Activated CD4-positive, alpha-beta memory T cell treated with anti-CD3 and anti-CD28 coated beads, Interleukin-2, amount 10 ng/mL, durations not matched to agents 7 days and 5 days (primary cell): ENCODE measurements around the gene TNFRSF6B. TPM values are rescaled to one million over a fixed set of nuclear protein-coding genes. Genes with fewer than 3 reads are reported as not detected.
"Not testable (repeated sequence)": the region's sequence is repeated elsewhere in the genome, so short reads cannot be mapped to it uniquely, and the experiment has no call there.

Source experiments
- CTCF ChIA-PET: fragments of 350-600 bp; sonication (Branson Sonifier 250); formaldehyde crosslinking; loops from one replicate; lab custom pipeline; 2021; ENCODE audit warnings: antibody characterized with exemption, inconsistent platforms; lab: Charles Lee
- POLR2A ChIA-PET: fragments of 350-600 bp; sonication (Branson Sonifier 250); formaldehyde crosslinking; loops from one replicate; lab custom pipeline; 2021; ENCODE audit warnings: antibody characterized with exemption; lab: Charles Lee
- DNase-seq: peaks from one replicate; pipeline ENCODE4 v3.0.0-alpha.2; 2020
- H3K27ac Mint-ChIP-seq: one replicate; pipeline ENCODE4 v1.8.0; 2021; ENCODE audit warnings: mild to moderate bottlenecking, mixed read lengths
- H3K27me3 Mint-ChIP-seq: one replicate; pipeline ENCODE4 v1.8.0; 2021; ENCODE audit warnings: mixed read lengths
- H3K36me3 Mint-ChIP-seq: one replicate; pipeline ENCODE4 v1.8.0; 2021; ENCODE audit warnings: low read depth, mixed read lengths
- H3K4me1 Mint-ChIP-seq: one replicate; pipeline ENCODE4 v1.8.0; 2021; ENCODE audit warnings: mixed read lengths
- H3K4me3 Mint-ChIP-seq: one replicate; pipeline ENCODE4 v1.8.0; 2021; ENCODE audit warnings: mild to moderate bottlenecking, mixed read lengths
- H3K9me3 Mint-ChIP-seq: one replicate; pipeline ENCODE4 v1.8.0; 2021; ENCODE audit warnings: mixed read lengths
- total RNA-seq, 2 experiments: library from RNA; stranded (reverse); gene quantifications; one replicate each; pipeline ENCODE4 v1.2.3, GENCODE V29; 2021

The TNFRSF6B gene
- total RNA-seq, 2 experiments from 2014 or later = not detected

- POLR2A ChIA-PET = interaction anchor here (0.6 to 1.6 kb wide), 18 partner anchors 8 to 323 kb away, joined by 3 to 18 read pairs (median 6); partner anchors contain the start of genes ARFRP1, GMEB2, HELZ2 and LIME1
- H3K27ac Mint-ChIP-seq = peak overlapping the region; percentile 85
- peak overlapping the region; percentile 90 for H3K4me3 Mint-ChIP-seq
- H3K36me3 Mint-ChIP-seq = peaks cover 14% of the 10 kb centered on the region
- DNase-seq = no peak
- peaks cover 38% of the 10 kb centered on the region for H3K4me1 Mint-ChIP-seq
- H3K27me3 Mint-ChIP-seq = peaks cover 3% of the 10 kb centered on the region
- CTCF ChIA-PET = interaction anchor here (1.0 to 2.9 kb wide), 5 partner anchors 11 to 120 kb away, joined by 4 to 22 read pairs (median 5); partner anchors contain the start of genes LIME1 and PTK6
- no peaks in the 10 kb centered on the region for H3K9me3 Mint-ChIP-seq
Measured at GRCh38 chr20:63657260-63657936, 39.1 kb upstream of the TNFRSF6B start.

DNA sequence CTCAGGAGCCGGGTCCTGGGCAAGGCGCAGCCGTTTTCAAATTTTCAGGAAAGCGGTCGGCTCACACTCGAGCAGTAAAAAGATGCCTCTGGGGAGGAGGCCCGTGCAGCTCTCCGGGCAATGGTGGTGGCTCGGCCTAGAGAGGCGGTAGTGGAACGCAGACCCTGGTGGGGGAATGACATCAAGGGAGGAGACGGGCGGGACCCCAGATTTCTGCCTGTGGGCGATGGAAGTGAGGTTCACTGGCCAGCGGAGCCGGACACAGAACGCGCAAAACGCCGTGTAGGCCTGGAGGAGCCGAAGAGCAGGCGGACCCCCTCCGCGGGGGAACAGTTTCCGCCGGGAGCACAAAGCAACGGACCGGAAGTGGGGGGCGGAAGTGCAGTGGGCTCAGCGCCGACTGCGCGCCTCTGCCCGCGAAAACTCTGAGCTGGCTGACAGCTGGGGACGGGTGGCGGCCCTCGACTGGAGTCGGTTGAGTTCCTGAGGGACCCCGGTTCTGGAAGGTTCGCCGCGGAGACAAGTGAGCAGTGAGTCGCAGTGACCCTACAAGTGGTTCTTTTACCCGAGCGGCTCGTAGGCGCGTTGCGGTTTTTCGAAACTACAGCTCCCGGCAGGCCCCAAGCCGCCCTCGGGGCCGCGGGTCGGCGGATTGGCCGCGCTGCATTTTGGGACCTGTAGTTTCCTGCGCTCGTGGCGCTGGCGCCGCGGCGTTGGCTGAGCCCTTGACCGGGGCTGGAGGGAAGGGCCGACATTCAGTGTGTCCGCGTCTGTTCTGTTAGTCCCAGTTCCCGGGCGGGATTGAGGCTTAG, 38.3 kb upstream of the TNFRSF6B start, which contains the start of gene RTEL1:
Gene RTEL1 (plus strand): TSS at position 376 of the 812 bp plus-strand sequence. CDS start 1,091 bp downstream, outside the sequence.
- DNase-seq = peak; percentile 88
- peak within 1 kb of the TSS; percentile 85 for H3K27ac Mint-ChIP-seq
- peaks cover 16% of the 10 kb centered on the region for H3K36me3 Mint-ChIP-seq
- CTCF ChIA-PET = interaction anchor here (0.6 to 2.9 kb wide), 8 partner anchors 11 to 121 kb away, joined by 3 to 22 read pairs (median 4); partner anchors contain the start of genes LIME1 and PTK6
- peak within 1 kb of the TSS; percentile 90 for H3K4me3 Mint-ChIP-seq
- H3K9me3 Mint-ChIP-seq = no peaks in the 10 kb centered on the region
- POLR2A ChIA-PET = interaction anchor here (0.6 to 1.6 kb wide), 19 partner anchors 9 to 322 kb away, joined by 3 to 18 read pairs (median 5); partner anchors contain the start of genes ARFRP1, GMEB2, HELZ2 and LIME1
- H3K4me1 Mint-ChIP-seq = peaks cover 38% of the 10 kb centered on the region
- peaks cover 3% of the 10 kb centered on the region for H3K27me3 Mint-ChIP-seq

GRCh38 chr20:63658749-63659187, 37.7 kb upstream of the TNFRSF6B start:
- H3K9me3 Mint-ChIP-seq = no peaks in the 10 kb centered on the region
- H3K27ac Mint-ChIP-seq = peak overlapping the region; percentile 85
- peaks cover 3% of the 10 kb centered on the region for H3K27me3 Mint-ChIP-seq
- ChIA-PET CTCF (interaction anchor here (0.6 to 2.9 kb wide), 6 partner anchors 10 to 121 kb away, joined by 3 to 22 read pairs (median 4); partner anchors contain the start of genes LIME1 and PTK6), POLR2A (interaction anchor here (0.8 to 1.6 kb wide), 16 partner anchors 8 to 322 kb away, joined by 3 to 18 read pairs (median 6); partner anchors contain the start of genes ARFRP1, GMEB2, HELZ2 and LIME1)
- DNase-seq = no peak
- H3K36me3 Mint-ChIP-seq = peaks cover 16% of the 10 kb centered on the region
- peak overlapping the region; percentile 90 for H3K4me3 Mint-ChIP-seq
- peaks cover 37% of the 10 kb centered on the region for H3K4me1 Mint-ChIP-seq

GRCh38 chr20:63659370-63659769, 37.1 kb upstream of the TNFRSF6B start:
- CTCF ChIA-PET = no interaction called here
- peaks cover 31% of the 10 kb centered on the region for H3K4me1 Mint-ChIP-seq
- H3K27me3 Mint-ChIP-seq = no peaks in the 10 kb centered on the region
- no peaks in the 10 kb centered on the region for H3K9me3 Mint-ChIP-seq
- peaks cover 16% of the 10 kb centered on the region for H3K36me3 Mint-ChIP-seq
- no peak for DNase-seq
- H3K4me3 Mint-ChIP-seq = peak overlapping the region; percentile 90
- POLR2A ChIA-PET = no interaction called here
- peak overlapping the region; percentile 85 for H3K27ac Mint-ChIP-seq

GRCh38 chr20:63660174-63660573, 36.3 kb upstream of the TNFRSF6B start:
- POLR2A ChIA-PET, H3K27me3 Mint-ChIP-seq, H3K27ac Mint-ChIP-seq, H3K9me3 Mint-ChIP-seq, CTCF ChIA-PET, DNase-seq: not testable (repeated sequence)
- Mint-ChIP-seq H3K4me3 (peak overlapping the region; percentile 90), H3K36me3 (peaks cover 19% of the 10 kb centered on the region), H3K4me1 (peaks cover 28% of the 10 kb centered on the region)

GRCh38 chr20:63660622-63661021, 35.8 kb upstream of the TNFRSF6B start:
- H3K36me3 Mint-ChIP-seq = peaks cover 19% of the 10 kb centered on the region
- H3K4me1 Mint-ChIP-seq = peaks cover 28% of the 10 kb centered on the region
- no peak overlapping the region for H3K27ac Mint-ChIP-seq
- CTCF ChIA-PET = no interaction called here
- no peak for DNase-seq
- no peak overlapping the region for H3K4me3 Mint-ChIP-seq
- H3K9me3 Mint-ChIP-seq = no peaks in the 10 kb centered on the region
- H3K27me3 Mint-ChIP-seq = no peaks in the 10 kb centered on the region
- POLR2A ChIA-PET = no interaction called here

- ChIA-PET CTCF (no interaction called here), POLR2A (interaction anchor here (1.3 kb wide), 1 partner anchor 26 kb away, joined by 3 read pairs; no protein-coding TSS in a partner anchor)
- Mint-ChIP-seq H3K27me3 (no peaks in the 10 kb centered on the region), H3K36me3 (peaks cover 23% of the 10 kb centered on the region), H3K27ac (no peak overlapping the region), H3K4me3 (no peak overlapping the region), H3K4me1 (peaks cover 28% of the 10 kb centered on the region), H3K9me3 (no peaks in the 10 kb centered on the region)
- DNase-seq = no peak
Measured at GRCh38 chr20:63661108-63661507, 35.3 kb upstream of the TNFRSF6B start.

GRCh38 chr20:63661959-63662812, 34.3 kb upstream of the TNFRSF6B start:
- Mint-ChIP-seq H3K4me1 (peaks cover 26% of the 10 kb centered on the region), H3K27me3 (no peaks in the 10 kb centered on the region), H3K36me3 (peaks cover 28% of the 10 kb centered on the region), H3K27ac (no peak overlapping the region), H3K4me3 (no peak overlapping the region), H3K9me3 (no peaks in the 10 kb centered on the region)
- ChIA-PET CTCF (no interaction called here), POLR2A (interaction anchor here (1.2 to 1.3 kb wide), 2 partner anchors 15 to 25 kb away, joined by 3 read pairs; no protein-coding TSS in a partner anchor)
- no peak for DNase-seq

GRCh38 chr20:63662813-63663189, 33.7 kb upstream of the TNFRSF6B start:
- ChIA-PET CTCF (no interaction called here), POLR2A (interaction anchor here (1.2 kb wide), 1 partner anchor 16 kb away, joined by 3 read pairs; no protein-coding TSS in a partner anchor)
- Mint-ChIP-seq H3K36me3 (peaks cover 30% of the 10 kb centered on the region), H3K27me3 (no peaks in the 10 kb centered on the region), H3K9me3 (no peaks in the 10 kb centered on the region), H3K4me3 (no peak overlapping the region), H3K27ac (no peak overlapping the region), H3K4me1 (peaks cover 24% of the 10 kb centered on the region)
- DNase-seq = no peak

GRCh38 chr20:63663332-63664066, 33.0 kb upstream of the TNFRSF6B start:
- no peaks in the 10 kb centered on the region for H3K9me3 Mint-ChIP-seq
- H3K36me3 Mint-ChIP-seq = peaks cover 32% of the 10 kb centered on the region
- ChIA-PET CTCF (no interaction called here), POLR2A (interaction anchor here (1.2 kb wide), 1 partner anchor 16 kb away, joined by 3 read pairs; no protein-coding TSS in a partner anchor)
- H3K27me3 Mint-ChIP-seq = no peaks in the 10 kb centered on the region
- H3K4me3 Mint-ChIP-seq = no peak overlapping the region
- no peak for DNase-seq
- peaks cover 18% of the 10 kb centered on the region for H3K4me1 Mint-ChIP-seq
- no peak overlapping the region for H3K27ac Mint-ChIP-seq

DNA sequence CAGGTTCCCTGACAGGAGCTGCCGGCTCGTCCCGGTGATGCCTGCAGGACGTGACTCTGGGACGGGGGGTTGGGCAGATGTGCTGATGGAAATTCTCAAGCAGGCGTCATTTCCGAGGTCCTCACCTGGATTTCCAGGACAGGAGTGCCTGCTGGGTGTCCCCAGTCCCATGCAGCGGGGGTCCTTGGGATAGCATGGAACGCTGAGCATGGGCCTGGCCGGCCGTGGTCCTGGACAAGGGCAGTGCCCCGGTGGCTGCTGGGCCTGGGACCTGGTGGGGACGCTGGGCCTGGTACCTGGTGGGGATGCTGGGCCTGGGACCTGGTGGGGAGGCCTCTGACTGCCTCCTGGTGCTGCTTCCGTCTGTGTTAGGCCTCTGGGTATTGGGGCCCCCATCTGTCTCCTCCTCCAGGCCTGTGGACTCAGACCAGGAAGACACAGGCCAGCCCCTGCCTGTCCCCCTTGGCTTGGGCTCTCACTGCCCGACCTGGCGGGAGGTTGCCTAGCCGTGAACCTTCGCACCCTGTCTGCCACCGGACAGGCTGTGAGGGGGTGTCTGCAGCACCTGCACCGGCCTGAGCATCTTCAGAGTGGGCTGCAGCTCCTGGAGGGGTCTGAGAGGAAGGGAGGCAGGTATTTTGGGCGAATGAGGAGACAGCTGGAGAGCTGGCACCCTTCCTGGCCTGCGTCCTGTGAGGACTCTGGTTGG, 32.2 kb upstream of the TNFRSF6B start:
- Mint-ChIP-seq H3K36me3 (peaks cover 34% of the 10 kb centered on the region), H3K9me3 (no peaks in the 10 kb centered on the region), H3K27ac (no peak overlapping the region), H3K4me1 (peaks cover 10% of the 10 kb centered on the region), H3K4me3 (no peak overlapping the region), H3K27me3 (no peaks in the 10 kb centered on the region)
- DNase-seq = no peak
- ChIA-PET CTCF (no interaction called here), POLR2A (no interaction called here)
